GM21786 (cell line): ENCODE data around the gene SARDH.

ENCODE experiments used
- ATAC-seq: cut with Tn5 transposase; IDR thresholded peaks from one replicate; pipeline ENCODE4 v1.9.1; 2021; ENCODE audit not compliant: unreplicated experiment

Gene SARDH

DNA sequence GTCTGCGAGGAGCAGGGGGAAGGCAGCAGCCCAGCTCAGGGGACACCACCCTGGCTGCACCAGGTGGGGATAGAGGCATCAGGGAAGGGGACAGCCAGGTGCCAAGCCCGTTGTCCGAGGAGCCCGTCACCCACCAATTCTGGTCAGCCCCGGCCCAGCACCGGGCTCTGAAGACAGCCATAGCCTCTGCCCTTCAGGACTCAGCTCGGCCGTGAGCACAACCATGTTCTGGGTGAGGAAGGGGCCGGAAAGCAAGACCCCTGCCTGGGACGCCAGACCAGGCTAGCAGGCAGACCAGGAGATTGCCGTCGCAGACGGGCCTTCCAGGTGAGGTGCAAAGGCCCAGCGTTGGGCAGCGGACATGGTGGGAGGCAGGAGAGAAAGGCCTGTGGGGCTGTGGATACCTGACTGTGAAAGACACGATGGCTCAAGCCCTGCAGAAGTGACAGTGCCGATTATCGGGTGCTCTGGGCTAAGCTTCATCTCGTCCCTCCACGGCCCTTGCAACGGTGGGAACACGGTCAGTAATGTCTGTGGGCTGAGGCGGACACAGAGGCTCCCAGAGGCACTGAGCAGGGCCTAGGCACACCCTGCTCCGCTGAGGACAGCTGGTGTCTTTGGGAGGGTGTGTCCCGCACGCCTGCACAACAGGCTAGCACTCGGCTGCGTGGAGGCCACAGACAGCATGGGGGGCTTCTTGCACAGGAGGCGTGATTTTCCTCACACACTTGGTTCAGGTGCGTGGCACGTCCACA lies 65.5 kb downstream of the SARDH start:
- no peak for ATAC-seq

DNA sequence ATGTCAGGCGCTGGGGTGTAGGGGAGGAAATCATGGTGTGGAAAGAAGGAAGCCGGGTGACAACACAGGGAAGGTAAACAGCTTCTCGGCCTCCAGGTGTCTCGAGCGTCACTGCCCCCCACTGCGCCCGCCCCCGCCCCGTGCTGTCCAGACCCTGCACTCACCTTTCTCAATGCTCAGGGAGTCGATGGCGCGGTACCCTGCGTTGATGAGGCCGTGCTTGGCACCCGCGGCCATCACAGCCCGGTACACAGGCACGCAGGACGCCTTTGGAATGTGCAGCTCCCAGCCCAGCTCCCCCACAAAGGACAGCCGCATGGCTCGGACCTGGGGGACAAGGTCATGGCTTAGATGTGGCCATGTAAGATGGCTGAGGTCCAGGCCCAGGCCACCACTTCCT lies 66.8 kb downstream of the SARDH start:
- no peak for ATAC-seq

DNA sequence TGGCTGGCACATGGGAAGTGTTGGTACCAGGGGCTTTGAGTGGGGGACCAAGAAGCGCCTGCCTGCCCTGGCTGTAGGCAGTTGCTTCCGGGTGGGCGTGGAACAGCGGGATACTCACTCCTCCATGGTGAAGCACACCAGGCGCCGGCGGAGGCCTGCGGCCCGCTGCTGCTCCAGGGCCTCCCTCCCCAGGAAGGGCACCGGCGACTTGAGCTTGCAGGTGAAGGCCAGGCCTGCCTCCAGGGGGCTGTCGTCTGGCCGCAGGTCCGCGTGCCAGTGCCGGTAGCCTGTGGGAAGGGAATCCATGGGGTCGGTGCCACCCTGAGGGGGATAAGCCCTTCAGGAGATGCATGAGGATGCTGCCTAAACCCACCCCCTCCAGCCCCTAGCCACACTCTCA lies 67.7 kb downstream of the SARDH start:
- no peak for ATAC-seq

DNA sequence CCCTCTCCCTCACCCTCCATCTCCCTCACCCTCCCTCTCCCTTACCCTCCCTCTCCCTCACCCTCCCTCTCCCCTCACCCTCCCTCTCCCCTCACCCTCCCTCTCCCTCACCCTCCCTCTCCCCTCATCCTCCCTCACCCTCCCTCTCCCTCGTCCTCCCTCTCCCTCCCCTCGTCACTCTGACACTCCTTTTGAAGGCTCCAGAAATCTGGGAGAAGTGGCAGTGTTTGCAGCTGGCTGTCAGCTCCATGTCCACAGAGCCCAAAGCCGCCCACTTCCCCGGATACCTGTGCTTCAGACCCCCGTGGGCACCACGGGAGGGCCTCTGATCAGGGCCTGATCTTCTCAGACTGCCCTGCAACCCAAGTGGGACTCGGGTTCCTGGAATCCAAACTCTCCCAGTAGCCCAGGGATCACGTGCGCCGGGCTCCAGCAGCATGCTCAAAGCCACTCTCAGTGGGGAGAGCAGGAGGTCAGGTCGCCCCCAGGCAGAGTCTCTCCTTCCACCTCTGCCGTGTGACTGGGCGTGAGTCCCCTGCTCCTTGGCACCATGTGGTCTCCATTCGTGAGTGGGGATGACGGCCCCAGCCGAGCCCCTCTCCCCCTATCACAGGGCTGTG lies 68.9 kb downstream of the SARDH start:
- ATAC-seq = no peak

DNA sequence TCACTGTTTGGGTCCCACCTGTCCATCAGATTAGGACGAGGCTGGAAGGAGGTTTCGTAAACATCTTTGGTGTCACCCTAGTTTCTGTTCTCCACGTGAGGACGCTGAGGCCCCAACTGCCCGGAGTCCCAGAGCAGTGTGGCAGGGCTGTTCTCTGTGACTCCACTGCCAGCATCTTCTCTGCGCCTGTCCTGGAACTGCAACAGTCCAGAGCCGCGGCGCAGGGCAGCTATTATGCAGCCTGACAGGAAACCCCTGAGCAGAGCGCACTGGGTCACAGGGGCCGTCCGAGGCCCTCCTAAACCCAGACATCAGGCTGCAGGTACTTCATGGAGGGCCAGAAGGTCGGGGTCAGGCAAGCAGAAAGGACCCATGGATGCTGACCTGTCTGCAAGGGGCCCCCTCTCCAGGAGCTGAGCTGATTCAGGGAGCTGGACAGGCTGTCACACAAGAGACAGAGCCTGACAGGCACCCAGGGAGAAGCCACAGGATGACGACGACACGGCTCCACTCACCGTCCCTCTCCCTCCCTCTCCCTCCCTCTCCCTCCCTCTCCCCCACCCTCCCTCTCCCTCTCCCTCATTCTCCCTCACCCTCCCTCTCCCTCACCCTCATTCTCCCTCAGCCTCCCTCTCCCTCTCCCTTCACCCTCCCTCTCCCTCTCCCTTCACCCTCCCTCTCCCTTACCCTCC lies 70.2 kb downstream of the SARDH start:
- ATAC-seq = no peak

DNA sequence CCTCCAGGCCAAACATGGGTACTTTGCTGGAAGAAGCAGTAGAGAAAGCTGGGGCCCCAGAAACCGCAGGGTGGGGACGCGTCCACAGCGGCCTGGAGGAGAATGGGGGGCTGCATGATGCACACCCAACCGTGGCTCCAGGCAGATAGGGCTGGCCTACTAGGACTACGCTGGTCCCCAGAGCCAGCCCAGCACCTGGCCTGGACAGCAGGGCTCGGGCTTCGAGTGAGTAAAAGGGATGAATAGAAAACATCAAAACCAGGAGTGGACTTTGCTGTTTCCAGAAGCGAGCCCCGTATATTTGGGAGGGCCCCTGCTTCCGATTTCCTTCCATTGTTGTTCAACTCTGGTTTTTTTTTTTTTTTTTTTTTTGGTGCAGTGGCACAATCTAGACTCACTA lies 71.3 kb downstream of the SARDH start:
- no peak for ATAC-seq

DNA sequence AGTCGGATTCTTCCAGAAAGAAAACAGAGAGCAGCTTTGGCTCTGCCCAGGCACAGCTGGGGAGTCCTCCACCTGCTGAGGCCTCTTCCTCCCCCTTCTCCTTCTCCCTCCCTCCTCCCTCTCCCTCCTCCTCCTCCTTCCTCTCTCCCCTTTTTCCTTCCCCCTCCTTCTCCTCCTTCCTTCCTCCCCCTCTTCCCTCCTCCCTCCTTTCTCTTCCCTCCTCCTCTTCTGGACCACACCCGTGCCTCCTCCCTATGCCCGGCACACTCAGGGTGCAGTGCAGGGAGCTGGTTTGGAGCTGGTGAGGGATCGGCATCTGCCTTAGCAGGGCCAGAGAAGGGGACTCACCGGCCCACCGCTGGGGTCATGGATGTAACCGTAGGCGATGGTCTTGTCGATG lies 71.8 kb downstream of the SARDH start:
- no peak for ATAC-seq

DNA sequence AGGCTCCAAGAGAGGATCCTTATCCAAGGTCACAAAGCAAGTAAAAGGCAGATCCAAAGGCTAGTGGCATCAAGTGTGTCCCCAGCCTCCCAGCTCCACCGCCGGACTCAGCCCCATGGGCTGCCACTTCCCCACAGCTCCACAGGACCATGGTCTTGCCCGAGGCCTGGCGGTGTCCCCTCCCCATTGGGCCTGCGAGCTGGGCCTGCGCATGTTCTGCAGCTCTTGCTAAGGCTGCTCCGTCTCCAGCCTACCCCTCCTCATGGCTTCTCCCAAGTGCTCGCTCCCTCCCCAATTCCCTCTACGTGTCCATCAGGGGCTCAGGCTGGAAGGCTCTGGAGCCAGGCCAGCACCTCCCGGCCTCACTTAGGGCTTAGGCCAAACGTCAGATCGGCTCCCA lies 72.6 kb downstream of the SARDH start:
- no peak for ATAC-seq

DNA sequence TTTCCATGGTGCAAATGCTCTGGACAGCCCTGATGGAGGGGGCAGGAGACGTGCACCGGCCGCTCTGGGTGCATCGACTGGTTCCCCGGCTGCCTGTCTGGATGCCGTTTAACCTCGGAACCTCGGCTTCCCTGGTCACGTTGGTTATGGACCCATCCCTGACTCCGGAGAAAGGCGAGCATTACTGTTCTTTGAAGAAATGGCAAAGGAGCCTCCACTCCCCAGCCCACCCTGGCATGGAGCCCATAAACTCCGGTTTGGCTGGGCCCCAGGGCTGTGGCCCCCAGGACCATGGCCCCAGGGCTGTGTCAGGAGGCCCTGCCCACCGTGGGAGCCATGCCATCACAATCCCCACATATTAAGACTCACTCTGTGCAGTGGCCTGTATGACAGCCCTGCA lies 73.1 kb downstream of the SARDH start:
- no peak for ATAC-seq

DNA sequence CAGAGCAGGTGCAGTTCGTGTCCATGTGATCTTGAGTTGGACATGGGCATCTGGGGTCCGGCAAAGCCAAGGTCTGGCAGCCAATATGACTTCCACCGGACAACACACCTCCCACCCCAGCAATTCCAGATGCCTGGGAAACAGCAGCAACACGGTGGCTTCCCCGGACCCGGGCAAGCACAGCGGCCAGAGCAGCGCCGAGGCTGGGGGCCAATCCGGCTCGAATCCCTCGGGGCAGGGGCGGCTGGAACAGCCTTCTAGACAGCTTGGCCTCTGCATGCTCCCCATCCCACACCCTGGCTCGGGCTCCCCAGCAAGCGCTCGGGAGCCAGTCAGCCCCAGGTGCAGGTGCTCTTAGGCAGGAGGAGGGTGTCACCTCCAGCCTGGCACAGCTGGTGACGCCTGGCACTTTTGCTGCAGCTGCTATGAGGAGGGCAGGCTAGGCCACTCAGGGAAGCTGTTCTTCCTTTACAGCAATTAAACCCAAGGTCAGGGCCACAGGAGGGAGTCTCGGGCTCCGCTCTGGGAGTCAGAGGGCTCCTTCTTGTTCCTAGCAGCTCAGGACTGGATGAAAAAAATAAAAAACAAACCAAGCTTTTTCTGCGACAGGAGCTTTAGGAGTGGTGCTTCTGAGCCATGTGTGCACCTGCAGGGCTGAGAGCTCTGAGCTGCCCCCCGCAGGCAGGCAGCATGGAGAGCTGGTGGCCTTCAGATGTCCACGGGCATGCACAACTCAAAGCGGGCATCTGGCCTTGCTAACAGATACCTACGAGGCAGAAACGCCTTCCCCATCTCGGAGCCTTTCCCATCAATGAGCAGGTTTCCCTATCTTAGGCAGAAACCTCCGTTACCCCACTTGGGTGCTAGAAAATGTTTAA lies 73.7 kb downstream of the SARDH start:
- no peak for ATAC-seq

DNA sequence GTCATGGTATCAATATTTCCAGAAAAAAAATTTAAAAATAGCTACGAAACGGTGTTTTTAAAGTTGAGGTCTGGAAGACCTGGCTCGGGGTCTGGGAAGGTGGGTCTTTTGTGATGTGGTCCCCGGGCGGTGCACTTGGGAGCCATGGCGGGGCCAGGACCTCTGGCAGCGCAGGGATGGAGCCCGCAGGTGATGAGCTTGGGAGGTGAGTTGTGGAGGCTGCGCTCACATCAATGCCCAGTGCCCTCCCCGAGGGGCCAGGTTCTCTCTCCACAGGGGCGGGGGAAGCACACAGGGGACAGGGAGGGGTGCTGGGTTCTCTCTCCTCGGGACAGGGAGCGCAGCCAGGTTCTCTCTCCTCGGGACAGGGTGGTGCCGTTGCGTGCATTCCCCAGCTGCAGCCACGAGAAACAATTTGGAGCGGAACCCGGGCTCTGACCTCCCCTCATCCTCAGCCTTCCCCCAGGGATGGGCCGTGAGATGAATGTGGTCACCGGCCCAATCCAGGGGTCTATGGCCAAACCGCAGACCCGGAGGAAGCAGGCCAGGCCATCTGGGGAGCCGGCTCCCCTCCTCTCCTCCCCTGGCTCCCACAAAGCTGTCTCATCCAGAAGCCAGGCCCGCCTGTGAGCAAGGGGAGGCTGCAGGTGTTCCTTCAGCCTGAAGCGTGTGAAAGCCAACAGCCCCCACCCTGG lies 76.2 kb downstream of the SARDH start:
- no peak for ATAC-seq

DNA sequence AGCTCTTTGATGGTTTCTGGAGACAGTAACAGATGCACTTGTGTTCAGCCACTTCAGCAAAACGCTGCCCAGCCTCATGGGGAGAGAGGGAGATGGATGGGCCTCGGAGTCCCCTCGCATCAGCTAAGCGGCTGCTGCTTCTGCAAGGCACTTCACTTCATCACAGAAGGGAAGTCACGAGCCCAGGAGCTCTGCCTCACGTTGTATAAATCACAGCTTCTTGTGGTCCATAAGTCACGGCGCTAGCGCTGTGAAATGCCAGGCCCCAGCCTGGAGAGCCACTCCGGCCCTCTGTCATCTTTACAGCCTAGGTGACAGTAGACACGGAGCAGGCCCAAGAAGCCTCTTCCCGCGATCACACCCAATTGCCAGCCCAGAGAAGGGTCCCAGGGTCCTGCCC lies 78.6 kb downstream of the SARDH start:
- no peak for ATAC-seq

DNA sequence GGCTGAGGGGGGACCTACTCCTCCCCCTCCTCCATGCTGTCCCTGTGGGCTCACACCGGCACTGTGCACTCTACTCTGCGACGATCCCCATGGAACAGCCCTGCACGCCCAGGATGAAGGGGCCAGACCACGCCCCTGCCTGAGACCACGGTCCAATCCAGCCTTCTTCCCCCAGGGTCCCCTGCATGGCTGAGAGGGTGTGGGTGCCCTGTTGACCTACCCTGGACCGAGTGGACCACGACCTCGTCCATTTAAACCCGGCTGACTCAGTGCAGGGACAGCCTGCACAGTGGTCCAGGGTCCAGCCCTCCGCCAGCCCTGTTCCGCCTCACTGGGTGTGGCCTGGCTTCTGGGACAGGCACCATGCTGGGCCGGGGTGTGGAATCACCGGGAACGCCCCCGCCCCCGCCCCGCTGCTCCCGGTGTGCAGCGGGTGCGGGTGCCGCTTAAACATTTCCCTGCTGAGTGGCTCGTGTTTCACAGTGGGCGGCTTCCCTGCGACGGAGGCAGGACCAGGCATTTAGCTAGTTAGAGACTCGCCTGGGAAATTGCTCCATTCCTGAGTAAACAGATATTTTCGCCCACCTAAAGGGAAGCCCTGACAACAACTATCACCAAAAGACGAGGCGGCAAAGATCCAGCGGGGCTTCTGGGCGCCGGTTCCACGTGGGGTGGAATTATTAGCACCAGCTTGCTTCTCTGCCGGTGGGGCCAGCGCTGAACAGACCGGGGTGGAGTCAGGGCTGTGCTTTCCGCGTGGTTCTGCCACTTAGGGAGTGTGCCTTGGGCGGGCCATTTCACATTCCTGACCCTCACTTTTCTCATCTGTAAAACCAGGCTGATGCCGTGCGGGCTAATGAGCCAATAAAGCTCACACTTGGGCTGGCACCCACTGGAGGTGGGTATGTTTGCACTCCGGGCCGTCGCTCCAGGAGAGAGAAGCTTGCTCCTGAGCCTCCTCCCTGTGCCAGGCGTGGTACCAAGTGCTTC lies 79.4 kb downstream of the SARDH start:
- no peak for ATAC-seq

DNA sequence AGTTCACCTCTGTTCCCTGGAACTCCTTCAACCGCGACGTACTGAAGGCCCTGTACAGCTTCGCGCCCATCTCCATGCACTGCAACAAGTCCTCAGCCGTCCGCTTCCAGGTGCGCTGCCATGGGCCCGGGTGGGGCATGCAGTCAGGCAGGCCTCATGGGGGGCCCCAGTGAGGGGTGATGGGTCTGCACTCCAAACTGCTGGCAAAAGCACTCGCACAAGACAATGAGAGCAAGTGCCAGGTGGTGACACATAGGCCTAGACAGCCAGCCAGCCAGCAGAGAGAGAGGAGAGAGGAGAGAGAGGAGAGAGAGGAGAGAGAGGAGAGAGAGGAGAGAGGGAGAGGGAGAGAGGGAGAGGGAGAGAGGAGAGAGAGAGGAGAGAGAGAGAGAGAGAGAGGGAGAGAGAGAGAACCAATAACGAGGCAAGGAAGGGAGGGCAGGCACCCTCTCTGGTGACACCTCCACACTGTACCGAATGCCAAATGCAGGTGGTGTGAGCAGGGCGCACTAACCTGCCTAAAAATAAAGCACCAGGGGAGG lies 81.0 kb downstream of the SARDH start:
- ATAC-seq = no peak

DNA sequence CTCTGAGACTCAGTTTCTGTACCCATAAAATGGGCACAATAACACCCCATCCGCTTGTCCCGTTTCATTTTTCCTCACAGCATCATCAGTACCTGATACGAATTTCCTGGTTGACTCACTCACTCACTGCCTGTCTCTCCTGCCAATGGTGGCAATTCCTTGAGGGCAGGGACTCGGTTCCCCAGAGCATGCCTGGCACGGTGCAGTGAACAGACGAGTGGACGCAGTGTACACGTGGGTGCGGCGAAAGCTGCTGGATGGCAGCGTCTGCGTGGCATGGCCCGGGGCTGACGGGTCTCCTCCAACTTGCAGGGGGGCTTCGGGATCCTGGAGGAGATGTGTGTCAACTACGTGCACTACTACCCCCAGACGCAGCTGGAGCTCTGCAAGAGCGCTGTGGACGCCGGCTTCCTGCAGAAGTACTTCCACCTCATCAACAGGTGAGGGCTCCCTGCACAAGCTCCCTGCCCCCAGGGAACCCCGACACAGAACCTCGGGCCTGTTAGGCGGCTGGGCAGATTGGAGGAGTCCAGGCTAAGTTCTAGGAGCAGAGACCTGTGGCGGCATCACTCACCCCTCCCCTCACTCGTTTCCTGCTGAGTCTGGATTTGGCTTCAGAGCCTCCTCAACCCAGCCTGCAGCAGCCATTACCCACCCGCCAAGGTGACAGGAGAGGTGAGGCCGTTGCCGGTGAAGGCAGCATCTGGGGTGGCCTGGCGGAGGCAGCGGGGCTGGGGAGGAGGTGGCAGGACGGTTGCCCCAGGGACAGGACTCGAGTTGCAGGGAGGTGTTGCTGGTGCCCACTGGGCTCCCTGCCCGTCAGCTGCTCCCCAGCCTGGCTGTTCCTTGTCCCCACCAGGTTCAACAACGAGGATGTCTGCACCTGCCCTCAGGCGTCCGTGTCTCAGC lies 81.7 kb downstream of the SARDH start:
- no peak for ATAC-seq

DNA sequence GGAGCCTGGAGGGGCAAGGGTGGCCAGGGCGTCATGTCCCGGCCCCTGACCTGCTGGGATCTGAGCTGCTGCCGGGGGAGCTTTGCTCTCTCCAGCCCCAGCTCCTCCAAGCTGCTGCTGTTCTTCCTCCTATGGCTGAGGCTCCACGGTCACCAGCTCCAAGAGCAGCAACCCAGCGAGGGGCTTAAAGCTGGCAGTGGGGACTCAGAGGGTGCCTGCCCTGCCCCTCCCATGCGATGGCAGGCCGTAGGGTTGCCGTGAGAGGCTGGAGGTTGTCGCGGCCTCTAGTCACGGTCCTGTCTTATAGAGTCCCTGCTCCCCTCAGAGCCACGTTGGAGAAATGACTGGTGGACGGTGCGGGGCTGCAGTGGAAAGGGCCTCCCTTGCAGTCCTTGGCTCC lies 82.5 kb downstream of the SARDH start:
- ATAC-seq = no peak

DNA sequence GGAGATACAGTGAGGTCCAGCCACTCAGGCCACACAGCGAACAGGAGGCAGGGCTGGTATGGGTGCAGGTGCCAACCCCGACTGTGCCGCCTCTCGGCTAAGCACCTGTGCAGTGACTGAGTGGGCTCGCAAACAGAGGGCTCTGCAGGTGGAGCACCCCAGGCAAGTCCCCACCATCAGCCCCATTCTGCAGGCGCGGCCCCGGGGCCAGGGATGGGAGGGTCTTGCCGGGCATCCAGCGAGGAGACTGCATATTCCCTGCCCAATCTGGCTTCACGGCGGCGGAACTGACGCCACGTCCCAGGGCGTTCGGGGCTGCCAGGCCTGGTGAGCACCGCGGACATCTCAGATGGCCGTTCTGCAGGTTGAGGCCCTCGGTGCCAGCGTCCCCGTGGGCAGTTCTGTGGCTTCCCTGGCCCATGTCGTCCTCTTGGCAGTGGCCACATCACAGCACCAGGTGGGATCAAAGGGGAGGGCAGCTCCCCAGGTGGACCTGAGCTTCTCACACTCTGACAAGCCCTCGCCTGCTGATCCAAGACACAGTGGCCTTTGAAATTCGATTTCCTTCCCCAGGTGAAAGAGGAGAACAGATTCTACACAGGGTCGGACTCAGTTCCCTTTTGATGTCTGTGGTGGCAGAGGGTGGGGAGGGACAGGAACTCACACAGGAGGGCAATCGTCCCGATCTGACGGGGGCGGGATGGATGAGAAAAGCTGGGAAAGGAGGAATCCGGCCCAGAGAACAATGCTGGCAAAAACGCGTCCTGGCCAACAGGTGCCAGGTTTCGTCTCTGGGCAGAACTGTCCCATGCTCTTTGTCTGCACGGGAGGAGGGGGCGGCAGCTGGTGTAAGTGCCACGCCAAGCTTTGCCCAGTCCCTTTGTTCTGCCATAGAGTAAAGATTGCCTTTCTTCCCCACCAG lies 83.2 kb downstream of the SARDH start:
- no peak for ATAC-seq
